Type B pancreatic cell (in vitro differentiated cells): ENCODE results near the gene ZBTB47. TPM values are rescaled to one million over a fixed set of nuclear protein-coding genes. Genes with fewer than 3 reads are reported as not detected.

Source experiments
- DNase-seq: peaks from one replicate; pipeline ENCODE4 v3.0.0; 2021; ENCODE audit warnings: mixed read lengths; ENCODE audit not compliant: unreplicated experiment; ENCODE audit errors: extremely low spot score
- H3K27ac Mint-ChIP-seq: 2 replicates; pipeline ENCODE4 v1.8.0; 2021; ENCODE audit warnings: mild to moderate bottlenecking, mixed read lengths
- H3K27me3 Mint-ChIP-seq: 2 replicates; pipeline ENCODE4 v1.8.0; 2021; ENCODE audit warnings: mixed read lengths
- H3K36me3 Mint-ChIP-seq: 2 replicates; pipeline ENCODE4 v1.8.0; 2021; ENCODE audit warnings: mixed read lengths
- H3K4me1 Mint-ChIP-seq: one replicate; pipeline ENCODE4 v1.8.0; 2021; ENCODE audit warnings: mixed read lengths; ENCODE audit not compliant: unreplicated experiment
- H3K4me3 Mint-ChIP-seq: 2 replicates; pipeline ENCODE4 v1.8.0; 2021; ENCODE audit warnings: mild to moderate bottlenecking, mixed read lengths
- H3K9me3 Mint-ChIP-seq: 2 replicates; pipeline ENCODE4 v1.8.0; 2021; ENCODE audit warnings: mixed read lengths
- total RNA-seq: library from RNA; stranded (reverse); gene quantifications from 2 replicates; pipeline ENCODE4 v1.2.1, GENCODE V29; 2021; ENCODE audit warnings: low replicate concordance
- TF ChIP-seq, protein P1 (sequence below): fragments of 200-600 bp; sonication (generic); conservative IDR thresholded peaks from 2 replicates; pipeline ENCODE4 v1.5.0; 2021; ENCODE audit warnings: antibody characterized with exemption, mild to moderate bottlenecking

ZBTB47 gene
- total RNA-seq, 1 donor from 2014 or later: 8.1 TPM

DNA sequence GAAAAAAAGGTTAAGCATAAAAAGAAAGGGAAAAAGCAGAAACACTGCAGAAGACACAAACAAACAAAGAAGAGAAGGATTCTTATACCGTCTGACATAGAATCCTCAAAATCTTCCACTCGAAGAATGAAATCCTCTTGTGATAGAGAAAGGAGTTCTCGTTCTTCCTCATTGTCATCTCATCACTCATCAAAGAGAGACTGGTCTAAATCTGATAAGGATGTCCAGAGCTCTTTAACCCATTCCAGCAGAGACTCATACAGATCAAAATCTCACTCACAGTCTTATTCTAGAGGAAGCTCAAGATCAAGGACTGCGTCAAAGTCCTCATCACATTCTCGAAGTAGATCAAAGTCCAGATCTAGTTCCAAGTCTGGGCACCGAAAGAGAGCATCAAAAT lies 16.5 kb upstream of the ZBTB47 start:
- H3K27ac Mint-ChIP-seq: no peak overlapping the region
- no peak overlapping the region for H3K4me3 Mint-ChIP-seq
- no peak for DNase-seq
- H3K27me3 Mint-ChIP-seq: no peaks in the 10 kb centered on the region
- TF ChIP-seq, protein P1, sequence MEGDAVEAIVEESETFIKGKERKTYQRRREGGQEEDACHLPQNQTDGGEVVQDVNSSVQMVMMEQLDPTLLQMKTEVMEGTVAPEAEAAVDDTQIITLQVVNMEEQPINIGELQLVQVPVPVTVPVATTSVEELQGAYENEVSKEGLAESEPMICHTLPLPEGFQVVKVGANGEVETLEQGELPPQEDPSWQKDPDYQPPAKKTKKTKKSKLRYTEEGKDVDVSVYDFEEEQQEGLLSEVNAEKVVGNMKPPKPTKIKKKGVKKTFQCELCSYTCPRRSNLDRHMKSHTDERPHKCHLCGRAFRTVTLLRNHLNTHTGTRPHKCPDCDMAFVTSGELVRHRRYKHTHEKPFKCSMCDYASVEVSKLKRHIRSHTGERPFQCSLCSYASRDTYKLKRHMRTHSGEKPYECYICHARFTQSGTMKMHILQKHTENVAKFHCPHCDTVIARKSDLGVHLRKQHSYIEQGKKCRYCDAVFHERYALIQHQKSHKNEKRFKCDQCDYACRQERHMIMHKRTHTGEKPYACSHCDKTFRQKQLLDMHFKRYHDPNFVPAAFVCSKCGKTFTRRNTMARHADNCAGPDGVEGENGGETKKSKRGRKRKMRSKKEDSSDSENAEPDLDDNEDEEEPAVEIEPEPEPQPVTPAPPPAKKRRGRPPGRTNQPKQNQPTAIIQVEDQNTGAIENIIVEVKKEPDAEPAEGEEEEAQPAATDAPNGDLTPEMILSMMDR: no peak
- peaks cover 19% of the 10 kb centered on the region for H3K36me3 Mint-ChIP-seq
- H3K4me1 Mint-ChIP-seq: no peaks in the 10 kb centered on the region
- no peaks in the 10 kb centered on the region for H3K9me3 Mint-ChIP-seq

DNA sequence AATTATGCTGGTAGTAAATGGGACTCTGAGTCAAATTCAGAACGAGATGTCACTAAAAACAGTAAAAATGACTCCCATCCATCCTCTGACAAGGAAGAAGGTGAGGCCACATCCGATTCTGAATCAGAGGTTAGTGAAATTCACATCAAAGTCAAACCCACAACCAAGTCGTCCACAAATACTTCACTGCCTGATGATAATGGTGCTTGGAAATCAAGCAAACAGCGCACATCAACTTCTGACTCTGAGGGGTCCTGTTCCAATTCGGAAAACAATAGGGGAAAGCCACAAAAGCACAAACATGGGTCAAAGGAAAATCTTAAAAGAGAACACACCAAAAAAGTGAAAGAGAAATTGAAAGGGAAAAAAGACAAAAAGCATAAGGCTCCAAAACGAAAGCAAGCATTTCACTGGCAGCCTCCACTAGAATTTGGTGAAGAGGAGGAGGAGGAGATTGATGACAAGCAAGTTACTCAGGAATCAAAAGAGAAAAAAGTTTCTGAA lies 15.1 kb upstream of the ZBTB47 start:
- Mint-ChIP-seq H3K27ac (no peak overlapping the region), H3K36me3 (peaks cover 26% of the 10 kb centered on the region), H3K27me3 (no peaks in the 10 kb centered on the region), H3K4me1 (no peaks in the 10 kb centered on the region), H3K4me3 (no peak overlapping the region), H3K9me3 (no peaks in the 10 kb centered on the region)
- TF ChIP-seq, protein P1: no peak
- no peak for DNase-seq

DNA sequence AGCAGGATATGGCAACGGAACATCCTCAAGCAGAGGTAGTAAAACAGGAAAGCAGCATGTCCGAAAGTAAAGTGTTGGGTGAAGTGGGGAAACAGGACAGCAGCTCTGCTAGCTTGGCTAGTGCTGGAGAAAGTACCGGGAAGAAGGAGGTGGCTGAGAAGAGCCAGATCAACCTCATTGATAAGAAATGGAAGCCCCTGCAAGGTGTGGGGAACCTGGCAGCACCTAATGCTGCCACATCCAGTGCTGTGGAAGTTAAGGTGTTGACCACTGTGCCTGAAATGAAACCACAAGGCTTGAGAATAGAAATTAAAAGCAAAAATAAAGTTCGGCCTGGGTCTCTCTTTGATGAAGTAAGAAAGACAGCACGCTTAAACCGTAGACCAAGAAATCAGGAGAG lies 14.3 kb upstream of the ZBTB47 start:
- H3K4me3 Mint-ChIP-seq: no peak overlapping the region
- no peak for DNase-seq
- H3K36me3 Mint-ChIP-seq: peaks cover 23% of the 10 kb centered on the region
- no peaks in the 10 kb centered on the region for H3K4me1 Mint-ChIP-seq
- H3K9me3 Mint-ChIP-seq: no peaks in the 10 kb centered on the region
- TF ChIP-seq, protein P1: no peak
- no peak overlapping the region for H3K27ac Mint-ChIP-seq
- H3K27me3 Mint-ChIP-seq: no peaks in the 10 kb centered on the region

DNA sequence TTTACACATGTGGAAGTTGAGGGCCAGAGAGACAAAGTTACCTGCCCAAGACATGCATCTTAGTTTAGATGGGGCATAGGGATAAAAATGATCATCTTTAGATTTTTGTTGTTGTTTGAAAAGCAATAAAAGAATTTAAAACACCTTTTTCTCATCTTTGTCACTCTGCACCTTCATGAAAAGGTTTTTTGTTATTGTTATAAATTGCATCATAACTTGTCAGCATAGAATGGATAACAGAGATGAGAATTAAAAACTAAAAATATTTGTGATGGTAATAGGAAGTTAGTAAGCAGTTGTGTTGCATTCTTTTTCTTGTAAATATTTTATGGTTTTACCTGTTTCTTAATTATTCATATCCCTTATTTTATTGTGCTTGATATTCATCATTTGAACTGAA lies 13.4 kb upstream of the ZBTB47 start:
- Mint-ChIP-seq H3K4me1 (no peaks in the 10 kb centered on the region), H3K4me3 (no peak overlapping the region), H3K36me3 (peaks cover 31% of the 10 kb centered on the region), H3K27me3 (no peaks in the 10 kb centered on the region), H3K27ac (no peak overlapping the region), H3K9me3 (no peaks in the 10 kb centered on the region)
- TF ChIP-seq, protein P1: no peak
- DNase-seq: no peak

DNA sequence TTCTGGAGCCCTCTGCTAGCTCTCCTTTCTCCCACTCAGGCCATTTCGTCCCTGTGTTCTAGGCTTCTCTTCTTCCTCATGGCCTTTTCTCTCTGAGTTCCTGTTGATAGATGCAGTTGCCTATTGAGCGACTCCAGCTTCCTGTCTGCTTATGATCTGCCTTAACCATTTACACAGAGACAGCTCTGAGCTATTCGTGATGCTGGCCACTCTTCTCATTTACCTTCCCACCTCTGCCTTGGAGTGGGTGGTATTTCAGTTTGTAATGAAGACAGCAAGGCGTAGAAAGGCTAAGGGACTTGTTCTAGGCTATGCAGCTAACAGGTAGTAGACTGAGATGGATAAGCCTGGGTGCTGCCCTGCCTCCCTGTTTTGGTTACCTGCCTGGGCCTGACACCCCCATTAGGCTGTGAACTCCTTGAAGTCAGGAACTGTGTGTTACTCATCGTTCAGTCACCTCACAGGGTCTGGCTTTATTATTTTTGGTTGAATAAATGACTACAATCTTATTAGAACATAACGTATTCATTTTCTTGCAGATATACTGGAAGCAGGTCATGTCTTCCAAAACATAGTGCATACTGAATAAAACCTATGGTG lies 12.6 kb upstream of the ZBTB47 start:
- no peaks in the 10 kb centered on the region for H3K4me1 Mint-ChIP-seq
- TF ChIP-seq, protein P1: no peak
- no peaks in the 10 kb centered on the region for H3K9me3 Mint-ChIP-seq
- H3K4me3 Mint-ChIP-seq: no peak overlapping the region
- no peak for DNase-seq
- no peak overlapping the region for H3K27ac Mint-ChIP-seq
- peaks cover 33% of the 10 kb centered on the region for H3K36me3 Mint-ChIP-seq
- no peaks in the 10 kb centered on the region for H3K27me3 Mint-ChIP-seq
